ENCODE results near the gene RHOG.
"Not testable (repeated sequence)": the region's sequence is repeated elsewhere in the genome, so short reads cannot be mapped to it uniquely, and the experiment has no call there.

The RHOG gene

GRCh38 chr11:3796002-3796311 lies 44.8 kb downstream of the RHOG start:
- TF ChIP-seq CTCF (conservative IDR thresholded peaks at IDR 0.05; ENCODE audit: control insufficient read depth, insufficient read depth, low read depth, low read length): no peak
- no peak for DNase-seq (ENCODE audit: low read depth)

GRCh38 chr11:3795131-3796001 lies 45.4 kb downstream of the RHOG start:
- DNase-seq (ENCODE audit: low read depth): no peak
- TF ChIP-seq CTCF (conservative IDR thresholded peaks at IDR 0.05; ENCODE audit: control insufficient read depth, insufficient read depth, low read depth, low read length): no peak
- H3K4me3 ChIP-seq (ENCODE audit: control insufficient read depth, low read depth, low read length): peak overlapping the region; percentile 95

More at GRCh38 chr11:3796002-3796311, 44.8 kb downstream of the RHOG start:
- peak overlapping the region; percentile 95 for H3K4me3 ChIP-seq (ENCODE audit: control insufficient read depth, low read depth, low read length)

- DNase-seq (ENCODE audit: low read depth); H3K4me3 ChIP-seq (ENCODE audit: control insufficient read depth, low read depth, low read length): not testable (repeated sequence)
Measured at GRCh38 chr11:3794387-3794786, 46.4 kb downstream of the RHOG start.

GRCh38 chr11:3786781-3787428 lies 53.9 kb downstream of the RHOG start:
- no peak overlapping the region for H3K4me3 ChIP-seq (ENCODE audit: control insufficient read depth, low read depth, low read length)
- TF ChIP-seq CTCF (conservative IDR thresholded peaks at IDR 0.05; ENCODE audit: control insufficient read depth, insufficient read depth, low read depth, low read length): no peak
- DNase-seq (ENCODE audit: low read depth): no peak

GRCh38 chr11:3783611-3784010 lies 57.1 kb downstream of the RHOG start:
- no peak for TF ChIP-seq CTCF (conservative IDR thresholded peaks at IDR 0.05; ENCODE audit: control insufficient read depth, insufficient read depth, low read depth, low read length)
- no peak overlapping the region for H3K4me3 ChIP-seq (ENCODE audit: control insufficient read depth, low read depth, low read length)
- no peak for DNase-seq (ENCODE audit: low read depth)

- no peak for TF ChIP-seq CTCF (conservative IDR thresholded peaks at IDR 0.05; ENCODE audit: control insufficient read depth, insufficient read depth, low read depth, low read length)
Measured at GRCh38 chr11:3782963-3783362, 57.8 kb downstream of the RHOG start.

GRCh38 chr11:3781423-3781822 lies 59.3 kb downstream of the RHOG start:
- DNase-seq (ENCODE audit: low read depth): peak; percentile 54
- TF ChIP-seq CTCF (conservative IDR thresholded peaks at IDR 0.05; ENCODE audit: control insufficient read depth, insufficient read depth, low read depth, low read length): no peak
- H3K4me3 ChIP-seq (ENCODE audit: control insufficient read depth, low read depth, low read length): no peak overlapping the region

More at GRCh38 chr11:3782963-3783362, 57.8 kb downstream of the RHOG start:
- DNase-seq (ENCODE audit: low read depth): no peak
- no peak overlapping the region for H3K4me3 ChIP-seq (ENCODE audit: control insufficient read depth, low read depth, low read length)

Measured in fibroblast of mammary gland (primary cell).